GM18519 (cell line): Measurements from ENCODE around the gene CTBP2.

ENCODE experiments used
- ATAC-seq: cut with Tn5 transposase; IDR thresholded peaks from one replicate; pipeline ENCODE4 v1.9.1; 2021; ENCODE audit warnings: mild to moderate bottlenecking, moderate library complexity; ENCODE audit not compliant: unreplicated experiment, low FRiP score

CTBP2 gene

DNA sequence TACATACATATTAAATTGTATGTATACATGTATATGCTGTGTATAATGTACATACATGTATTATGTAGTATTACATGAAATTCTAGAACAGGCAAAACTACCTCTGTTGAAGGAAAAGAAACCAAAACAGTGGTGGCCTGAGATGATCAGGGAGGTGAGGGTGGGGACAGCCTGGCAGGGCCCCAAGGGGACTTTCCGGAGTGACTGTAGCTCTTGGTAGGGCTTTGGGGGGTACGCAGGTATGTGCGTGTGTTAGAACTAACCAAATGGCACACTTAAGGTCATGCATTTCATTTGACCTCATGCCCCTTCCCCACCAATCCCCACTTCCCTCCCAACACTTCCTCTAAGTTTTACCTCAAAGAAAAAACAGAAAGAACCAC is 31.3 kb downstream of the CTBP2 start:
- no peak for ATAC-seq

DNA sequence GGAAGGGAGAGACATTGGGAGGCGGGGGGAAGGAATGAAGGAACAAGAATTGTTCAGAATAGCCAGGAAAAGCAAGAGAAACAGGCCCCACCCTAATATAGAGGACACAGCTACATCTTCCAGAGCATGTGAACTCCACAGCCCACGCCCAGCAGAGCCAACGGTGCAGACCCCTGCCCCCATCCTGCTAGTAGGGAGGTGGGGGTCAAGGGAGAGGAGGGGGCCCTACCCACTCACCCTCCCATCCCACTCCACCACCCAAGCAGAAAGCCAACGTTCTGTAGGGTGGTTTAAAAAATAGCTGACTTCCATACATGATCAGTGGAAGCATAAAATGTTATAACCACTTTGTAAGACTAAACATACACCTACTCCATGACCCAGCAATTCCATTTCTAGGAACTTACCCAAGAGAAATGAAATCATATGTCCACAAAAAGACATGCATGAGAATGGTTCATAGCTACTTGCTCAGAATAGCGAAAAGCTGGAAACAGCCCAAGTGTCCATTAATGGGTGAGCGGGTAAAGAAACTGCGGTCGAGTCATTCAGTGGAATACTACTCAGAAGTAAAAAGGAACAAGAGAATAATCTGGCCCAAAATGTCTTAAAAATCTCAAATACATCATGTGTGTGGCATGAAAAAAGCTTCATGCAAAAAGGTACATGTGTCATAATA is 31.8 kb downstream of the CTBP2 start:
- no peak for ATAC-seq

DNA sequence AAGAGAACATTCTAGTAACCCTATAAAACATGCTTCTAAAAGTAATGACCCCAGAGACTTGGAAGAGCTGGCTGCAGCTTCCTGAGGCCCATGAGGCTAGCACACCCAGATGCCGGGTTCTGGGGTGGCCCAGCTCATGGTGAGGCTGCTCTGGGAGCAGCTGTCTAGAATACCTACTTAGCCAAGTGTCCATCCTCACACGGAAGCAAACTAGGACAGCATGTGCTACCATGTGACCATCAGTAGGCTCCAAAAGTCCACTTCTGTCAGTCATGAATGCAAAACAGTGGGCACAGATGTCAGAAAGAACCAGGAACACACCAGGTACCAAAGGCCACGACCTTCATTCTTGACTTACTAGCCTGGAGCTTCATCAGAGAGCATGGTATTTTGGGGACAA is 32.4 kb downstream of the CTBP2 start:
- ATAC-seq = no peak

DNA sequence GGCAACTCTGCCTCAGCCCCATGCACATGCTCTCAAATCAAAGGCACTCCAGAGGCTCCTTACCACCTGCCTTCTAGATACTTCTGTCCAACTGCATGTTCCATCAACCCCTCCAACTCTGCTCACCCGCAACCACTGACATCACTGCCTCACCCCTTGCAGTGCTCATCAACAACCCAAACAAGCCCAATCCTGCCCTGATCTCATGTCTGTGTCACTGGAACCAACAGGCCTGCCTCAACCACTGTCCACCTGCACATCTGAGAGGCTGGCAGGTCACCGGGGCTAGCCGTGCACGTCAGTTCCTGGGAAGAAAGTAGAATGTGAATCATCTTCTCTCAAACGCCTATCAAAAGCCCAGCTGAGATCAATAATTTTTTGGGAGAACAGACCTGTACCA is 33.3 kb downstream of the CTBP2 start:
- ATAC-seq = no peak

DNA sequence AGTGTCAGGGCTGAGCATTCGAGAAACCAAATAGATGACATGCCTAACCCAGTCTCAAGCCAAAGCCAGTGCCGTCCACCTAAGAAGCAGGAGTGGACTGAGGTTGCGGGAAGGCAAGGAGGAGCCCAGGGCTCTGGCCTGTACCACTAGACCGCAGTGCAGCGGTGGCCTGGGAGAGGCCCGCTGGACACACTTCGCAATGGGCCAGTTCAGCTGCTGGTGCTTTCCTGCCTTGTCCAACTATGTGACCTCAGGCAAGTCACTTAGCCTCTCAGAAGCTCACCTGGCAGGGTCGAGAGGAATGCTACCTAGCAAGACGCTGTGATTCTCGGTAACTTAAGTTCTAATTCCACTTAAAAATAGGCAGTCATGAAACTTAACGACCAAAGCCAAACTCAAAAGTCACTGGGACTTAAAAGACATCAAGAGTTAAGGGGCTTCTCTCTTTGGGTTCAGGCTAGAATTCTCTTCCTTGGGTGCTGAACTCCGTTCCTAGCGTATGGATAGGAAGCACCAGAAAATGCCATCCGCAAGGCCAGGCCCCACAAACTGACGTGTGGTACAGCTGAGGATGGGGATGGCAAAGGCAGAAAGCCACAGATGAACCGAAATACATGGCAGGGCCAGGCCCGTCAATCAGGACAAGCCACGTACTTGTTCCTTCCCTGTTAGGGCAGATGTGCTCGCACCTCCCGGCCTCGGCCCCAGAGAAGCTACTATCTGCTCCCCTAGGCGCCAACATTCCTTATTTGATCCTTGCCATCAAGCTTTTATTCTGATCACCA is 34.2 kb downstream of the CTBP2 start:
- no peak for ATAC-seq

DNA sequence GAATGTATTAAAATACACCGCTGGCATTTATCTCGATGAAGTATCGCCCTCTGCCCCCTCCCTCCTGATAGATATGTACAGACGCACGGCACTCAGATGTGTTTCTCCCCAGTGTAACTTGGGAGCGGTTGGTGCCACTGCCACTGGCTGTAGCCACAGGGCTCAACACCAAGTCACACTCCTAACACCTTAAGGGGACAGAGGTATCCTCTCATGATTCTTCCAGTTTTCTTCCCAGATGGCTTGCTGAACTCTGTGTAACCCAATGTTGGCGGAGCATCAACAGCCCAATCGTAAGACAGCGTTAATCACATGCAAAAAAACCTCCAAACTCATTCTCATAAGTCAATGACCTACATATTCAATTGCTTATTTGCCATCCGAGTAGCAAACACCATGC is 35.5 kb downstream of the CTBP2 start:
- no peak for ATAC-seq

DNA sequence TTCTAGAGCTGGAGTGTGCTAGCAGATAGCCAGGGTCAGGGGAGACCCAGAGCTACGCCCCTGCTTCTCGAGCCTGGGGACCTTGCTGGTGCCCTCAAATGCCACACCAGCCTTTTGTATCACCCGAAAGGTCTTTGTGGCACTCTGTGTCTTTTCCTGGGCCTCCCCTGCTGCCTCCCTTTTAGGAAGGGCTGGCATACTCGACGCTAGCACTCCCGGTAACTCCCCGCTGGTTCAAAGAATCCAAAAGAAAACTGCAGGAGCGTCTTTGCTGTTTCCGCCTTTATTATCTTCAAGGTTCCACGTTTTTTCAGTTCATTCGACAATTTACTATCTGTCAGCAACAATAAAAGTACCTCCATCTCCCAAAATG is 36.3 kb downstream of the CTBP2 start:
- no peak for ATAC-seq

DNA sequence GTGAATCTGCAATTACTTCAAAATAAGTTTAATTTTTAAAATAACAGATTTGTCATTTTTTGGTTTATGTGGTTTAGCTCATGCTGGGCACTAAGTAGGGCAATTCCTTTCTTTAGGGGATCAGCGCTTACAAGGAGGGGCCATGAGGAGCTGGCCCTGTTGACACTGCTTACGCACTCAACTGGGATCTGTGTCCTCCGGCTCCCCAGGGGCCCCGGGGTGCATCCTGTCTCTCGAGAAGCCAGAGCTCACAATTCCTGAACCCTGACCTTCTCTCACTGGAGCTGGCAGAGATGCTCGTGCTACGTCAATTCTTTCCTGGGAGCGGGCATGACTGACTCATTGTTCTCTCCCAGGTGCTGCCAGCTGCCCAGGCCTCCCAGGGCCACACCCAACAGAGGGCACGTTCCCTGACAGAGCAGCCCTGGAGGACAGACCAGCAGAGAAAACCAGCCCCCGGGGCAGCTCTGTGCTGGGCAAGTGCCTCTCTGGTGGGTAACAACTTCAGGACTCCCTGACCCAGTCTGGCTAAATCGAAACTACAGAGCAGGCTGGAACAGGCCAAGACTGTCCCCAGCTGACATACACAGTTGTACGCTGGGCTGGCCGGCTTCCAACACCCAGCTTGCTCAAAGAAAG is 36.8 kb downstream of the CTBP2 start:
- no peak for ATAC-seq

DNA sequence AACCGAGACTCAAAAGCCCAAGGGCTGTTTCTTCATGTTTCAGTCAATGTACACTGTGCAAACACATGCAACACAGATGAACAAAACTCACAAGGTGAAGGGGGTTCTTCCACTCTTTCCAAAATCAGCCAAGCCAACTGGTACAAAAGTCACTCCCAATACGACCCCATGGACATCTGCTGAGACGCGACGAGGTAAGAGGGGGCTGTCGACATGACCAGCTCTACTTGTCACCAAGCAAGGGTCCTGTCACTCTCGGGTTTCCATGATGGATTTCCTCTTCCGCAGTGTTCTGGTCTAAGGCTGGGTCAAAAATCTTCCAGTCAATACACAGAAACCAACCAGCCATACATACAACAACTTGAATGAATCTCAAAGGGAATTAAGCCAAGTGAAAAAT is 37.8 kb downstream of the CTBP2 start:
- ATAC-seq = no peak

DNA sequence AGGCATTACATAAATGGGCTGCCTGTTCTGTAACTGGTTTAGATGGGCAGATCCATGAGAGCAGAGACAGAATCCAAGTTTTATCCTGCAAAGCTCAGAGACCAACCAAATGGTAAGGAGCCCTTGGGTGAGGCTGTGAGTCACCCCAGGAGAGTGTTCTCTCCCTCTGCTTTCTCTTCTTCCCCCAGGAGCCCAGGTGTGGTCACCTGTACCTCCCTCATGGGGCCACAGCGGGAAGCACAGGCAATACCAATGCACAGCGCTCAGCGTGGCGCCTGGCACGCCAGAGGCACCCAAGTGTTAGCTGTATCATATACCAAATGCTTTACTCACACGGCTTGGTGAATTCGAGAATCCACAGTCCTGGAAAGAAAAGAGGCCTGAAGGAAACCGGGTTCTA is 39.4 kb downstream of the CTBP2 start:
- ATAC-seq = no peak

DNA sequence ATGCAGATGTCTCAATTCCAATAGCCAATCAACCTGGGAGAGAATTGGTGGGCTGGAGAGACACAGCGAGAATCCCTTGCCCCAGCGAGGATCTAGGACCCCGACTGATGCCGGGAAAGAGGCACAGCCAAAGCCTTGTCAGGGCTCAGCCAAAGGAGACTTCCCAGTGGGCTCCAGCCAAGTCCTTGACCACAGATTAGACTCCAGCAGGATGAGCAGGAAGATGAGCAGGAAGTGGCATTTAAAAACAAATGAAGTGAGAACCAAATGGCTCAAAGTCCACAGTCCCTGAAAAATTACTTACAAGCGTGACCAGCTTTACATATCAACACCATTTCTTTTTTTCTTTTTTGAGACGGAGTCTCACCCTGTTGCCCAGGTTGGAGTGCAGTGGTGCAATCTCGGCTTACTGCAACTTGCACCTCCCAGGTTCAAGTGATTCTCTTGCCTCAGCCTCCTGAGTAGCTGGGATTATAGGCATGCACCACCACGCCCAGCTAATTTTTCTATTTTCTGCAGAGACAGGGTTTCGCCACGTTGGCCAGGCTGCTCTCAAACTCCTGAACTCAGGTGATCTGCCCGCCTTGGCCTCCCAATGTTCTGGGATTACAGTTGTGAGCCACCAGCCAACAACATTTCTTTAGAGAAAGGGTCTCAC is 40.2 kb downstream of the CTBP2 start:
- no peak for ATAC-seq

DNA sequence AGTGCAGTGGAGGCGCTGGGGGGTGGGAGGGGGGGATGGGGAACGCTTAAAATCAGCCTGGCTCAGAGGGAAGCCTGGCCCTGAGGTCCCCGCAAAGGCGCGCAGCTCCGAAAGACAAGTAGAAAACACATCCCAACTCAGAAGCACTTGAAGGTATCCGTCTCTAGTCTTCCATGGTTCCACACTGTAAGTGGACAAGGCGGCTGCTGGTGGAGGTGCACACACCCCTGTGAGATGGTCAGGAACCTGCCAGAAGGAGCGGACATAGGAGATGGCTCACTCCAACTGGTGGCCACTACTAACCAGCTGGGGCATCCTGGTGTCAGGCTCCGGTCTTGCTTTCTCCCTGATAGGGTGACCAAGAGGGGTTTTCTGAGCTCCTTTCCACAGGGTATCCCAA is 41.7 kb downstream of the CTBP2 start:
- ATAC-seq = no peak

DNA sequence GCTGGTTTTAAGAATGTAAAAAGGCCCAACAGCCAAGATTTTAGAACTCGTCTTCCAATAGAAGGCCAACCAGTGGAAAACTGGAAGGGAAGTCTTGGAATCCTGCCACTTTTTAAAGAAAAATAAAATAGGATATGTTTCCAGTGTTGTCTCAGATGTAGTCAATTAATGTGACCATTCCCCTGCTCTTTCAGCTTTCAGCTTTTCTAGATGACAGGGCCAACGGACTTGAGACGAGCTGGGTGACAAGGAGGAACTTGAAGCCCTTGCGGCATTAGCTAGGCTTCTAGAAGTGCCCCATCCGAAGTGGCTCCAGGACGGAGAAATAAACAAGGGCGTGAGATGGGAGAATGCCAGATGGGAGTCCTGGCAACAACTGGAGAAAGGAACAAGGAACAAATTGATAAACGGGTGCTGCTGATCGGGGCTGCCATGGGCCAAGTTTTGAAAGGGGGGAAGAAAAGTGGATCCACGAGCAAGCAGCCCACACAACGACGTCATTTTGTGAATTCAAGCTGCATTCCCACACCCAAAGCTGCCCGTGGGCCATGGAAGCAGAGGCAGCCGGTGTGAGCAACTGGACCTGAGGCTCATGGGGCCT is 42.3 kb downstream of the CTBP2 start:
- ATAC-seq = no peak

DNA sequence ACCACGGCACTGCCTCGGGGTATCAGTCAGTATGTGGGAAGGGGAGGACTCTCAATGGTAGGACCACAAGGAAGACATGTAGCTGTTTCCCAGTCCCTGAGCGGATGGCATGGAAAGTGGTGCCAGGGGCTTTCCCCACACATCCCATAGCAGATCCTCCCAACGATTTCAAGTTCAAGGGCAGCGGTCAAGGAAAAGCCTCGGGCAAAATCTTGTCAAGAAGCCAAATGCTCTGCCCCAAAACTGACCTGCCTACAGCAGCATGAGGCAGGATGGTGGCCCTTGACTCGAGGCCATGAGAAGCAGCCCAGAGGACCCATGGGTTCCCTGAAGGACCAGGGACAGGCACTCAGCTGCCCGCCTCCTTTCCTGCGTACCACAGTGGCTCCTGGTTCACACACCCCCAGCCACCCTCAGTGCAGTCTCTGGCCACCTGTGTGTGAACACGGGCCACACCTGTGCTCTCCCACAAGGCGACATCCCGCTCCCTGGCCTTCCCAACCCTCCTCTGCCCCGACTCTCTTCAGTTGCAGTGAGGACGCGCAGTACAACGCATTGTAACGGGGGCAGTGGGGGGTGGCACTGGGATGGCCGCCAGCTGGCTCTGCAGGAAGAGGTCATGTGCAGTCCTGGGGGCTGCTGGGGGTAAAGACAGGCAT is 43.6 kb downstream of the CTBP2 start:
- ATAC-seq = no peak

DNA sequence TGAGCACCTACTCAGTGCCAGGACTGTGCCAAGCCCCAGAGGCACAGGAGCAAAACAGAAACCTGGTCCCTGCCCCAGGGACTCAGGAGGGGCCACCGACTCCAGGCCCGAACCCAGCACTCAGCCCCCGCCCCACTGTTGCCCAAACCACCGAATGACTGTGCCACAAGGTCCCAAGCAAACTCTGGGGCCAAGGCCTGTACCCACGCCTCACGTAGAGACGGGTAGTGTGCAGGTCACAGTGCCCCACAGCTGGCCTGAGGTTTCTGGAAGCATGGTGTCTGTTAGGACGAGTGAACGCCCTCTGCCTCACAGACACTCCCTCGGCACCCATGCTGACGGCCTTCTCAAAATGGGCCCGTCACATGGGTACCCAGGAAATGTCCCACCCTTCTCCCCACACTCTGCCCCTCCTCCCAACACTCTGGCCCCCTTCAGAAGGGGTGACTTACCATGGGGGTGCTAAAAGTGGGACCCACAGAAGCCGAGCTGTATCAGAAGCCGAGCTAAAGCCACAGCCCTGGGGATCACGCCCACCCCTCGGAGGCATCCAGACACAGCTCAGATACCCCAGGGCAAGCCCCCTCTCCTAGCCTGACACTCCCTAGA is 44.2 kb downstream of the CTBP2 start:
- ATAC-seq = no peak

DNA sequence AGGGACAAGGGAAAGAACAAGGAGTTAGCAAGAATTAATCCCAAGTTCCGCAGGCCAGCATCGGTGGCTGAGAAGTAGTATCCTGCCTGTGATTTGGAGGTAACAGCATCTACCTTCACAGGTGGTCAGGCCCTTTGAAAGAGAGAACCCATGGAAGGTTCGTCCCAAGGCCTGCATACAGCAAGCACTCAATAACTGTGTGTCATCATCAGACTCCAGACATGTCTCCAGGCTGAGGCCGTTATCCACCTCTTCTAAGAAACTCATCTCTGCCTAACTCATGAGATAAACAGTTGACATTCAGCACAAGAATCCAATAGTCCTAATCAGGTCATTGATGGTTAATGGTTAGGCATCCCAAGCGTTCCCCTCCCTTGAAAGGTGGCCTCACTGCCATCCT is 45.0 kb downstream of the CTBP2 start:
- no peak for ATAC-seq

DNA sequence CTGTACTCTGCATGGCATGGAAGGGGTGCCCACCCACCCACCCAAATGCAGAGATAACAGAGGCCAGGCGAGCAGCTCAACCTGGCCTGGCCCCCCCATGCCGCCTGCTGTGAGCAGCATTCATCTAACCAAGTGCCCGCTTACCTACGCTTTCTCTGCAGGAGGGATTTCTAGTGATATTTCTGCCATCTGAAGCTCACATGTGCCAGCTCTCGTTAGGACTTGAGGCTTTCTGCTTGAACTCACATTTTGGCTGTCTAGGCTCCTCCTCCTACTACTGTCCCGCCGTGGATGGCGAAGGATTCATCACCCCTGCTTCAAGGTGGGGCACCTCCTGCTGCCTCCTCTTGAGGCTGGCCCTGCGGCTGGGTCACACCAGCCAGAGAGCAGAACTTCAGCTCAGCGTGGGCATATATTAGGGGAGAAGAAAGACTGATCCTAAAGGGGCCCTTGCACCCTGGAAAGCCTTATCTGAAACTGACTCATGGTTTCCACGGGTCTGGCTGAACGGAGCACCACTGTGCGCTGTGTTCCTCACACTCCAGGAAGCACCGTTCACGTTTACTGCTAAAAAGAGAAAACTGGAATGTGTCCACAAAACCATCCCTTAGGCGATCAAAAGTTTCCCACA is 45.5 kb downstream of the CTBP2 start:
- no peak for ATAC-seq

DNA sequence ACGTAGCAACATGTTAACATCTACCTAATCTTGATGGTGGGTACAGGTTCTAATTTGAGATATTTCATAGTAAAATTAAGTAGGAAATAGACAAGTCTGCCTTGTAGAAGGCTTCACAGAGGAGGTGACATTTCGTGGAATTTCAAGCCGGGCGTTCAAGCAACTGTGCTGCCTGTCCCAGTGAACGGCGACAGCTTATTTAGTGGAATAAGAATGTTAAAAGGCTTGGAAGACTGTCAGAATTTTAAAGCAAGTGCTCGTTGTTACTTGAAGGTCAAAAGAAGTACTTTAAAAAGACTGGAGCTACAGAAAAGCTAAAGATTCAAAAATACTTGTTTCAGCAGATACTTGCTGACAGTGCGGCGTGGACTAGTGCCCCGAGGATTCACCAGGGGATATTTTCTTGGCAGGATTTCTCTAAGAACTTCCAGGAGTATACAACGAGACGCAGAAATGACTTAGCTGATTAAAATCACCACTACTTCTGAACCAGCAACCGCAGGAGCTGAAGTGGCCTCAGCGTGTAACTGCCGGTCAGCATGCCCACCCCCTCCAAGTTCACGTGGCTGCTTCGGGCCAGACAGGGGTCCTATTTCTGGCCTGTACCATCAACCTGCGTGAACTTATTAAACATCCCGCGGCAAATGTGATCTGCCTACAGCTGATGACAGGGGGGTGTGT is 46.5 kb downstream of the CTBP2 start:
- no peak for ATAC-seq
